Measurements from ENCODE around the gene IGFBP2.
A peak's percentile ranks its signal among the peaks of the same experiment; 100 is the strongest.

The IGFBP2 gene

GRCh38 chr2:216702756-216703155 is 69.5 kb downstream of the IGFBP2 start:
- H3K4me3 ChIP-seq (ENCODE audit: control insufficient read depth, low read depth, low read length): no peak overlapping the region
- no peak for DNase-seq (ENCODE audit: low read depth)
- no peak for TF ChIP-seq CTCF (conservative IDR thresholded peaks at IDR 0.05; ENCODE audit: control insufficient read depth, insufficient read depth, low read depth, low read length)

- no peak overlapping the region for H3K4me3 ChIP-seq (ENCODE audit: control insufficient read depth, low read depth, low read length)
- TF ChIP-seq CTCF (conservative IDR thresholded peaks at IDR 0.05; ENCODE audit: control insufficient read depth, insufficient read depth, low read depth, low read length): no peak
- DNase-seq (ENCODE audit: low read depth): peak; percentile 40
Measured at GRCh38 chr2:216710551-216711301, 77.5 kb downstream of the IGFBP2 start.

GRCh38 chr2:216711348-216711747 is 78.1 kb downstream of the IGFBP2 start:
- no peak for TF ChIP-seq CTCF (conservative IDR thresholded peaks at IDR 0.05; ENCODE audit: control insufficient read depth, insufficient read depth, low read depth, low read length)
- no peak overlapping the region for H3K4me3 ChIP-seq (ENCODE audit: control insufficient read depth, low read depth, low read length)
- DNase-seq (ENCODE audit: low read depth): no peak

- no peak for TF ChIP-seq CTCF (conservative IDR thresholded peaks at IDR 0.05; ENCODE audit: control insufficient read depth, insufficient read depth, low read depth, low read length)
- peak; percentile 93 for DNase-seq (ENCODE audit: low read depth)
- no peak overlapping the region for H3K4me3 ChIP-seq (ENCODE audit: control insufficient read depth, low read depth, low read length)
Measured at GRCh38 chr2:216713691-216714336, 80.6 kb downstream of the IGFBP2 start.
